HEK293 (cell line): ENCODE measurements around the gene CABP4.
A peak's percentile ranks its signal among the peaks of the same experiment; 100 is the strongest.

Experiments used
- CTCF ChIA-PET: fragments of 350-600 bp; formaldehyde crosslinking; extraction: SDS; loops from one replicate; lab custom pipeline; 2021; ENCODE audit warnings: antibody characterized with exemption; lab: Yijun Ruan, JAX
- POLR2A ChIA-PET: fragments of 300-600 bp; formaldehyde crosslinking; extraction: SDS; loops from one replicate; lab custom pipeline; 2020; ENCODE audit warnings: antibody characterized with exemption, inconsistent platforms; lab: Yijun Ruan, JAX
- H3K27ac ChIP-seq: fragments of 200-500 bp; sonication (Bioruptor generic); 2 replicates; pipeline ENCODE4 v1.5.1; 2014; ENCODE audit warnings: low read depth, low read length, control low read depth, inconsistent platforms; ENCODE audit errors: extremely low read depth
- H3K36me3 ChIP-seq, 2 experiments: fragments of 200-500 bp in 1 of 2; sonication (Bioruptor generic) in 1 of 2; 1 replicate in 1 of 2; 2 replicates in 1 of 2; pipeline ENCODE4 v1.5.1; 2014 to 2017; ENCODE audit warnings: inconsistent platforms in 2 of 2, low read length in 2 of 2; ENCODE audit not compliant: control insufficient read depth in 2 of 2, insufficient read depth in 1 of 2
- H3K4me1 ChIP-seq: fragments of 200-500 bp; sonication (Bioruptor generic); 2 replicates; pipeline ENCODE4 v1.5.1; 2014; ENCODE audit warnings: mild to moderate bottlenecking, low read length, inconsistent platforms; ENCODE audit not compliant: control insufficient read depth, insufficient read depth
- H3K4me3 ChIP-seq: 2 replicates; pipeline ENCODE4 v1.5.1; 2011; ENCODE audit warnings: low read depth, mild to moderate bottlenecking, control low read depth, low read length, moderate library complexity
- H3K9me3 ChIP-seq: fragments of 200-500 bp; sonication (Bioruptor generic); 2 replicates; pipeline ENCODE4 v1.5.1; 2014; ENCODE audit warnings: low read depth, low read length, inconsistent platforms; ENCODE audit not compliant: control insufficient read depth, insufficient read depth
- CTCF ChIP-seq: fragments of 450-650 bp; formaldehyde crosslinking; IDR thresholded peaks from 2 replicates; pipeline ENCODE4 v1.5.1; 2016; ENCODE audit warnings: missing biosample characterization, missing genetic modification characterization
- GFI1B ChIP-seq: fragments of 450-650 bp; formaldehyde crosslinking; IDR thresholded peaks from 2 replicates; pipeline ENCODE4 v1.5.1; 2016; ENCODE audit warnings: missing biosample characterization, missing genetic modification characterization
- GLIS2 ChIP-seq: fragments of 450-650 bp; formaldehyde crosslinking; IDR thresholded peaks from 2 replicates; pipeline ENCODE4 v1.5.1; 2016; ENCODE audit warnings: missing biosample characterization, missing genetic modification characterization
- HOXD13 ChIP-seq: sonication (generic); formaldehyde crosslinking; IDR thresholded peaks from 2 replicates; pipeline ENCODE4 v1.8.0; 2022; ENCODE audit warnings: missing genetic modification reagents, borderline replicate concordance
- KLF10 ChIP-seq: fragments of 450-650 bp; IDR thresholded peaks from 2 replicates; pipeline ENCODE4 v1.5.1; 2018; ENCODE audit warnings: missing biosample characterization, mild to moderate bottlenecking, missing genetic modification characterization
- RBAK ChIP-seq: fragments of 450-650 bp; formaldehyde crosslinking; IDR thresholded peaks from 2 replicates; pipeline ENCODE4 v1.5.1; 2016; ENCODE audit warnings: missing biosample characterization, missing genetic modification characterization
- SCRT2 ChIP-seq: fragments of 450-650 bp; formaldehyde crosslinking; IDR thresholded peaks from 2 replicates; pipeline ENCODE4 v1.5.1; 2016; ENCODE audit warnings: missing biosample characterization, missing genetic modification characterization
- TRIM28 ChIP-seq: IDR thresholded peaks from 2 replicates; pipeline ENCODE4 v1.6.1; 2011; ENCODE audit warnings: low read length, control low read depth, borderline replicate concordance
- ZBTB17 ChIP-seq: fragments of 450-650 bp; formaldehyde crosslinking; IDR thresholded peaks from 2 replicates; pipeline ENCODE4 v1.5.1; 2016; ENCODE audit warnings: missing biosample characterization, missing genetic modification characterization
- ZFHX2 ChIP-seq: fragments of 450-650 bp; formaldehyde crosslinking; conservative IDR thresholded peaks from 2 replicates; pipeline ENCODE4 v1.5.1; 2016; ENCODE audit warnings: missing biosample characterization, missing genetic modification characterization
- ZFP3 ChIP-seq: fragments of 450-650 bp; formaldehyde crosslinking; IDR thresholded peaks from 2 replicates; pipeline ENCODE4 v1.5.1; 2016; ENCODE audit warnings: low read depth, missing biosample characterization, missing genetic modification characterization
- ZFP37 ChIP-seq: fragments of 450-650 bp; formaldehyde crosslinking; IDR thresholded peaks from 2 replicates; pipeline ENCODE4 v1.5.1; 2016; ENCODE audit warnings: missing biosample characterization, missing genetic modification characterization
- ZIC2 ChIP-seq: fragments of 450-650 bp; formaldehyde crosslinking; IDR thresholded peaks from 2 replicates; pipeline ENCODE4 v1.5.1; 2016; ENCODE audit warnings: missing biosample characterization, missing genetic modification characterization
- ZNF112 ChIP-seq: fragments of 450-650 bp; formaldehyde crosslinking; IDR thresholded peaks from 2 replicates; pipeline ENCODE4 v1.5.0; 2017; ENCODE audit warnings: missing biosample characterization, missing genetic modification characterization
- ZNF121 ChIP-seq: fragments of 450-650 bp; formaldehyde crosslinking; IDR thresholded peaks from 2 replicates; pipeline ENCODE4 v1.5.1; 2016; ENCODE audit warnings: missing biosample characterization, missing genetic modification characterization
- ZNF184 ChIP-seq: fragments of 450-650 bp; IDR thresholded peaks from 2 replicates; pipeline ENCODE4 v1.5.1; 2018; ENCODE audit warnings: missing biosample characterization, mild to moderate bottlenecking, missing genetic modification characterization
- ZNF202 ChIP-seq: fragments of 450-650 bp; formaldehyde crosslinking; IDR thresholded peaks from 2 replicates; pipeline ENCODE4 v1.5.1; 2016; ENCODE audit warnings: missing biosample characterization, missing genetic modification characterization, borderline replicate concordance
- ZNF23 ChIP-seq: fragments of 450-650 bp; formaldehyde crosslinking; IDR thresholded peaks from 2 replicates; pipeline ENCODE4 v1.5.1; 2016; ENCODE audit warnings: missing biosample characterization, missing genetic modification characterization, borderline replicate concordance
- ZNF24 ChIP-seq: fragments of 450-650 bp; formaldehyde crosslinking; IDR thresholded peaks from 2 replicates; pipeline ENCODE4 v1.5.1; 2016; ENCODE audit warnings: missing biosample characterization, missing genetic modification characterization
- ZNF514 ChIP-seq: fragments of 450-650 bp; formaldehyde crosslinking; IDR thresholded peaks from 2 replicates; pipeline ENCODE4 v1.5.1; 2016; ENCODE audit warnings: missing biosample characterization, missing genetic modification characterization
- ZNF530 ChIP-seq: fragments of 450-650 bp; formaldehyde crosslinking; IDR thresholded peaks from 2 replicates; pipeline ENCODE4 v1.5.1; 2016; ENCODE audit warnings: low read depth, missing biosample characterization, missing genetic modification characterization
- ZNF555 ChIP-seq: fragments of 450-650 bp; formaldehyde crosslinking; conservative IDR thresholded peaks from 2 replicates; pipeline ENCODE4 v1.5.1; 2017; ENCODE audit warnings: missing biosample characterization, mild to moderate bottlenecking, missing genetic modification characterization, inconsistent platforms
- ZNF624 ChIP-seq: fragments of 450-650 bp; formaldehyde crosslinking; IDR thresholded peaks from 2 replicates; pipeline ENCODE4 v1.5.1; 2017; ENCODE audit warnings: missing biosample characterization, missing genetic modification characterization
- ZNF660 ChIP-seq: fragments of 450-650 bp; IDR thresholded peaks from 2 replicates; pipeline ENCODE4 v1.5.1; 2018; ENCODE audit warnings: missing biosample characterization, mild to moderate bottlenecking, missing genetic modification characterization
- ZNF677 ChIP-seq: fragments of 450-650 bp; IDR thresholded peaks from 2 replicates; pipeline ENCODE4 v1.5.0; 2018; ENCODE audit warnings: missing biosample characterization, mild to moderate bottlenecking, missing genetic modification characterization, moderate library complexity
- ZNF785 ChIP-seq: fragments of 450-650 bp; formaldehyde crosslinking; IDR thresholded peaks from 2 replicates; pipeline ENCODE4 v1.5.1; 2016; ENCODE audit warnings: missing biosample characterization, missing genetic modification characterization
- ZNF837 ChIP-seq: fragments of 450-650 bp; formaldehyde crosslinking; IDR thresholded peaks from 2 replicates; pipeline ENCODE4 v1.5.1; 2016; ENCODE audit warnings: missing biosample characterization, missing genetic modification characterization
- ZSCAN18 ChIP-seq: fragments of 450-650 bp; formaldehyde crosslinking; IDR thresholded peaks from 2 replicates; pipeline ENCODE4 v1.5.1; 2016; ENCODE audit warnings: missing biosample characterization, missing genetic modification characterization
- TF ChIP-seq, protein P1 (sequence below): fragments of 450-650 bp; formaldehyde crosslinking; IDR thresholded peaks from 2 replicates; pipeline ENCODE4 v1.5.0; 2017; ENCODE audit warnings: missing biosample characterization, missing genetic modification characterization, borderline replicate concordance
- TF ChIP-seq, protein P2 (sequence below): fragments of 450-650 bp; formaldehyde crosslinking; IDR thresholded peaks from 2 replicates; pipeline ENCODE4 v1.5.1; 2017; ENCODE audit warnings: missing biosample characterization, missing genetic modification characterization

Gene CABP4

GRCh38 chr11:67420147-67420645 lies 35.0 kb upstream of the CABP4 start (continued):
- TF ChIP-seq ZNF24 (tag by site-specific recombination), result no peak
- TF ChIP-seq RBAK (tag by site-specific recombination), result no peak
- no peak for TF ChIP-seq CTCF (tag by site-specific recombination)
- no peak for TF ChIP-seq ZNF555 (tag by site-specific recombination)
- TF ChIP-seq ZNF624 (tag by site-specific recombination), result no peak
- no peak for TF ChIP-seq ZNF530 (tag by site-specific recombination)
- no peak for TF ChIP-seq GFI1B
- peak; percentile 78 for TF ChIP-seq ZIC2 (tag by site-specific recombination)
- no peak for TF ChIP-seq ZBTB17 (tag by site-specific recombination)
- no peak for TF ChIP-seq ZFP37 (tag by site-specific recombination)
- no peak for TF ChIP-seq KLF10 (tag by site-specific recombination)
- no peak for TF ChIP-seq TRIM28
- no peak for TF ChIP-seq ZNF202 (tag by site-specific recombination)
- TF ChIP-seq ZNF121 (tag by site-specific recombination), result no peak
- no peak for TF ChIP-seq ZNF837 (tag by site-specific recombination)
- TF ChIP-seq ZNF514 (tag by site-specific recombination), result no peak
- TF ChIP-seq SCRT2, result no peak
- no peak for TF ChIP-seq ZFP3 (tag by site-specific recombination)
- TF ChIP-seq ZSCAN18 (tag by site-specific recombination), result no peak

GRCh38 chr11:67420646-67421429 lies 34.3 kb upstream of the CABP4 start:
- peak overlapping the region; percentile 27 for H3K4me3 ChIP-seq
- no peaks in the 10 kb centered on the region for H3K36me3 ChIP-seq
- ChIA-PET POLR2A (interaction anchor here (0.5 to 4.4 kb wide), 9 partner anchors 10 to 67 kb away, joined by 3 to 25 read pairs (median 4); partner anchors contain the start of genes PPP1CA and TMEM134), CTCF (interaction anchor here (0.5 to 1.6 kb wide), 5 partner anchors 58 to 1711 kb away, joined by 3 to 5 read pairs (median 4); partner anchors contain the start of gene NUDT8)
- no peaks in the 10 kb centered on the region for H3K9me3 ChIP-seq
- peak overlapping the region; percentile 21; the same call in 1 of the 2 replicates for H3K27ac ChIP-seq
- no peaks in the 10 kb centered on the region; the same call in 1 of the 2 replicates for H3K4me1 ChIP-seq
- TF ChIP-seq ZNF514 (tag by site-specific recombination) (no peak), ZNF112 (tag by site-specific recombination) (no peak), GLIS2 (tag by site-specific recombination) (peak; percentile 41; the same call in 1 of the 2 replicates), ZNF23 (tag by site-specific recombination) (no peak), ZNF121 (tag by site-specific recombination) (peak; percentile 83), ZFHX2 (tag by site-specific recombination) (peak; percentile 80), HOXD13 (CRISPR knock-in tag) (no peak), ZSCAN18 (tag by site-specific recombination) (no peak), ZNF785 (tag by site-specific recombination) (no peak), ZNF660 (tag by site-specific recombination) (no peak), ZNF184 (tag by site-specific recombination) (no peak), ZNF677 (tag by site-specific recombination) (no peak)
- TF ChIP-seq, protein P1, sequence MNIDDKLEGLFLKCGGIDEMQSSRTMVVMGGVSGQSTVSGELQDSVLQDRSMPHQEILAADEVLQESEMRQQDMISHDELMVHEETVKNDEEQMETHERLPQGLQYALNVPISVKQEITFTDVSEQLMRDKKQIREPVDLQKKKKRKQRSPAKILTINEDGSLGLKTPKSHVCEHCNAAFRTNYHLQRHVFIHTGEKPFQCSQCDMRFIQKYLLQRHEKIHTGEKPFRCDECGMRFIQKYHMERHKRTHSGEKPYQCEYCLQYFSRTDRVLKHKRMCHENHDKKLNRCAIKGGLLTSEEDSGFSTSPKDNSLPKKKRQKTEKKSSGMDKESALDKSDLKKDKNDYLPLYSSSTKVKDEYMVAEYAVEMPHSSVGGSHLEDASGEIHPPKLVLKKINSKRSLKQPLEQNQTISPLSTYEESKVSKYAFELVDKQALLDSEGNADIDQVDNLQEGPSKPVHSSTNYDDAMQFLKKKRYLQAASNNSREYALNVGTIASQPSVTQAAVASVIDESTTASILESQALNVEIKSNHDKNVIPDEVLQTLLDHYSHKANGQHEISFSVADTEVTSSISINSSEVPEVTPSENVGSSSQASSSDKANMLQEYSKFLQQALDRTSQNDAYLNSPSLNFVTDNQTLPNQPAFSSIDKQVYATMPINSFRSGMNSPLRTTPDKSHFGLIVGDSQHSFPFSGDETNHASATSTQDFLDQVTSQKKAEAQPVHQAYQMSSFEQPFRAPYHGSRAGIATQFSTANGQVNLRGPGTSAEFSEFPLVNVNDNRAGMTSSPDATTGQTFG (tag by site-specific recombination), result no peak
- TF ChIP-seq, protein P2, sequence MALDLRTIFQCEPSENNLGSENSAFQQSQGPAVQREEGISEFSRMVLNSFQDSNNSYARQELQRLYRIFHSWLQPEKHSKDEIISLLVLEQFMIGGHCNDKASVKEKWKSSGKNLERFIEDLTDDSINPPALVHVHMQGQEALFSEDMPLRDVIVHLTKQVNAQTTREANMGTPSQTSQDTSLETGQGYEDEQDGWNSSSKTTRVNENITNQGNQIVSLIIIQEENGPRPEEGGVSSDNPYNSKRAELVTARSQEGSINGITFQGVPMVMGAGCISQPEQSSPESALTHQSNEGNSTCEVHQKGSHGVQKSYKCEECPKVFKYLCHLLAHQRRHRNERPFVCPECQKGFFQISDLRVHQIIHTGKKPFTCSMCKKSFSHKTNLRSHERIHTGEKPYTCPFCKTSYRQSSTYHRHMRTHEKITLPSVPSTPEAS (tag by site-specific recombination), result no peak
